NOMO-1 (cell line): Measurements from ENCODE around the gene TMEM259.

Source experiments
- DNase-seq, 2 experiments: peaks; one replicate each; lab custom pipeline; 2025; ENCODE audit not compliant: unreplicated experiment in 2 of 2; lab: John Stamatoyannopoulos, UW

Gene TMEM259

DNA sequence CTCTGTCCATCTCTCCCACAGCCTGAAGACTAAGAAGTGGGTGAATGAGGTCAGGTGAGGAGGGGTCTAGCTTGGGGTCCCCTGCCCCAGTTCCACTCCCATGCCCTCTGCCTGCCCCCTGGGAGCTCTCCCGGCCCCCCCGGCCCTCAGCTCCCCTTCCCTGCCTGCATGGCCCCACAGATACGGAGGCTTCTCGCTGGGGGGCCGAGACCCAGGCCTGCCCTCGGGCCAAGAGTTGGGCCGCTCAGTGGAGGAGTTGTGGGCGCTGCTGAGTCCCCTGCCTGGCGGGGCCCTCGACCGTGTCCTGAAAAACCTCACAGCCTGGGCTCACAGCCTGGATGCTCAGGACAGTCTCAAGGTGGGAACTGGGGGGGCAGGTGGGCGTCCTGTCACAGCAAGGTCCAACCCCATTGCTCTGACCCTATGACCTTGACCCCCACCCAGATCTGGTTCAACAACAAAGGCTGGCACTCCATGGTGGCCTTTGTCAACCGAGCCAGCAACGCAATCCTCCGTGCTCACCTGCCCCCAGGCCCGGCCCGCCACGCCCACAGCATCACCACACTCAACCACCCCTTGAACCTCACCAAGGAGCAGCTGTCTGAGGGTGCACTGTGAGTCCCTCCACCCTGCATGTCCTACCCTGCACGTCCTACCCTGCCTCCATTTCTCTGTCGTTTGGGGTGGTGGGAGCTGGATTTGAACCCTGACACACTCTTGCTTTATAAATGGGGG, 35.1 kb upstream of the TMEM259 start:
- DNase-seq, result no peak

DNA sequence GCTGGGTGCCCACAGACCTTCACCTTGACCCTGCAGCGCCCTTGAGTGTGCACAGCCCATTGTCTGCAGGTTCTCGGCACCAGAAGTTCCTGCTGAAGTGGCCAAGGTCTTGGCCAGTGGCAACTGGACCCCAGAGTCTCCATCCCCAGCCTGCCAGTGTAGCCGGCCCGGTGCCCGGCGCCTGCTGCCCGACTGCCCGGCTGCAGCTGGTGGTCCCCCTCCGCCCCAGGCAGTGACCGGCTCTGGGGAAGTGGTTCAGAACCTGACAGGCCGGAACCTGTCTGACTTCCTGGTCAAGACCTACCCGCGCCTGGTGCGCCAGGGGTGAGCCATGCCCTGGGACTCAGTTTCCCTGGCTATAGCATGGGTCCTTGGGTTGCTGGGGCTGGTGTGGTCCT, 34.1 kb upstream of the TMEM259 start:
- DNase-seq, result no peak

DNA sequence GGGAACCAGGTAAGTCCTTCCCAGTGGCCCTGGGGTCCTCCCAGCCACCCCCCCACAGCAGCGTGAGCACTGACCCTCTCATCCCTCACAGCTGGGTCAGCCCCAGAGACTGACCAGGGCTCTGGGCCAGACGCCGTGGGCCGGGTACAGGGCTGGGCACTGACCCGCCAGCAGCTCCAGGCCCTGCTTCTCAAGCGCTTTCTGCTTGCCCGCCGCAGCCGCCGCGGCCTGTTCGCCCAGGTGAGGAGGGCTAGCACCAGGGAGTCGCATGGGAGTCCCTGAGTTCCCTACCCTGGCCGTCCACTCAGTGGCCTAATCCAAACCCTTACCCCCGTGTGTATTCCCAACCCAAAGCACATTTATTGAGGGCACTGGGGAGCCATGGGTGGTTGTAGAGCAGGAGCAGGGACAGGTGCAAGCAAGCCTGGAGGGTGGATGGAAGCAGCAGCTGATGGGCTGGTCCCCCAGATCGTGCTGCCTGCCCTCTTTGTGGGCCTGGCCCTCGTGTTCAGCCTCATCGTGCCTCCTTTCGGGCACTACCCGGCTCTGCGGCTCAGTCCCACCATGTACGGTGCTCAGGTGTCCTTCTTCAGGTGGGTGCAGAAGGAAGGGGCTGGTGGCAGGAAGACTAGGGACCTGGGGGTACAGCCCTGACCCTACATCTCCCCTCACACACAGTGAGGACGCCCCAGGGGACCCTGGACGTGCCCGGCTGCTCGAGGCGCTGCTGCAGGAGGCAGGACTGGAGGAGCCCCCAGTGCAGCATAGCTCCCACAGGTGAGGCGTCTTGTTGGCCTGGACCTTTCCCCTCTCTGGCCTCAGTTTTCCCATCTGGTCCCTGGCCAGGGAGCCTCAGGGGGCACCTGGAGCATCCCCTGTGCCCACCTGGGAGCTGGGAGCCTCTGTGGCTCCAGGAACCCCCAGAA, 33.4 kb upstream of the TMEM259 start:
- DNase-seq, result no peak

GRCh38 chr19:1053176-1054101, 32.5 kb upstream of the TMEM259 start:
- no peak for DNase-seq

GRCh38 chr19:1052349-1052975, 31.5 kb upstream of the TMEM259 start:
- DNase-seq, result no peak

DNA sequence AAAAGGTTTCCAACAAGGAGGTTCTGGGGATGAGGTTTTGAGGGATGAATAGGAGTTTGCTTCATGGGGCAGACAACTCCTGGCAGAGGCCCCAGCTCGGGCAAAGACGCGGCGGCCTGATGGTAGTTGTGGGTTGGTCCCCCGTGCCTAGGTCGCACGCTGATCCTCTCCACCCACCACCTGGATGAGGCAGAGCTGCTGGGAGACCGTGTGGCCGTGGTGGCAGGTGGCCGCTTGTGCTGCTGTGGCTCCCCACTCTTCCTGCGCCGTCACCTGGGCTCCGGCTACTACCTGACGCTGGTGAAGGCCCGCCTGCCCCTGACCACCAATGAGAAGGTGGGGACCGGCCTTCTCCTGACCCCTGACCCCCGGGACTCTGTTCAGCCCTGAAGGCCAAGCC, 30.9 kb upstream of the TMEM259 start:
- DNase-seq, result no peak

DNA sequence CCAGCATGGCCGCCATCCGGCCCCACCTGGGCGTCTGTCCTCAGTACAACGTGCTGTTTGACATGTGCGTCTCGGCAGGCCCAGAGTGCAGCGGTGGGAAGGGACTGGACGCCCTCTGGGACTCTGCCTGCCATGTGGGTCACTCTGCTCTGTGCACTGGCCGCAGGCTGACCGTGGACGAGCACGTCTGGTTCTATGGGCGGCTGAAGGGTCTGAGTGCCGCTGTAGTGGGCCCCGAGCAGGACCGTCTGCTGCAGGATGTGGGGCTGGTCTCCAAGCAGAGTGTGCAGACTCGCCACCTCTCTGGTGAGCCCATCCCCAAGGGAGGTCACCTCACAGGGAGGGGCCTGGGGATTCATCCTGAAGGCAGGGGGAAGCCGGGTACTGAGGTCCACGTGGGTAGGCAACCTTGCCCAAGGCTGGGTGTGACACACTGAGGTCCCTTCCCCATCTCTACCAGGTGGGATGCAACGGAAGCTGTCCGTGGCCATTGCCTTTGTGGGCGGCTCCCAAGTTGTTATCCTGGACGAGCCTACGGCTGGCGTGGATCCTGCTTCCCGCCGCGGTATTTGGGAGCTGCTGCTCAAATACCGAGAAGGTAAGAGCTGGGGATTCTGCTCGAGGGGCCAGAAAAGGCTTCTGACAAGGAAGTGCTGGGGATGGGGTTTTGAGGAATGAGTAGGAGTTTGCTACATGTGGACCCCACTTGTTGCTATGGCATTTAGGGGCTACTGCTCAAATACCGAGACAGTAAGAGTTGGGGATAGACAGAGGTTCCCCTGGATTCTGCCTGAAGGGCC, 30.3 kb upstream of the TMEM259 start:
- no peak for DNase-seq

DNA sequence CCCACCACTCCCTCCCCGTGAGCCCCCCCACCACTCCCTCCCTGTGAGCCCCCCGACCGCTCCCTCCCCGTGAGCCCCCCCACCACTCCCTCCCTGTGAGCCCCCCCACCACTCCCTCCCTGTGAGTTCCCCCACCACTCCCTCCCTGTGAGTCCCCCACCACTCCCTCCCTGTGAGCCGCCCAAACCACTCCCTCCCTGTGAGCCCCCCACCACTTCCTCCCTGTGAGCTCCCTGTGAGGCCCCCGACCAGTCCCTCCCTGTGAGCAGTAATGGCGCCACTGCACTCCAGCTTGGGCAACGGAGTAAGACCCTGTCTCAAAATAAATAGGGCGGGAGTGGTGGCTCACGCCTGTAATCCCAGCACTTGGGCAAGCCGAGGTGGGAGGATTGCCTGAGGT, 28.9 kb upstream of the TMEM259 start:
- no peak for DNase-seq

- no peak for DNase-seq
Measured at GRCh38 chr19:1049106-1049505, 28.2 kb upstream of the TMEM259 start.

DNA sequence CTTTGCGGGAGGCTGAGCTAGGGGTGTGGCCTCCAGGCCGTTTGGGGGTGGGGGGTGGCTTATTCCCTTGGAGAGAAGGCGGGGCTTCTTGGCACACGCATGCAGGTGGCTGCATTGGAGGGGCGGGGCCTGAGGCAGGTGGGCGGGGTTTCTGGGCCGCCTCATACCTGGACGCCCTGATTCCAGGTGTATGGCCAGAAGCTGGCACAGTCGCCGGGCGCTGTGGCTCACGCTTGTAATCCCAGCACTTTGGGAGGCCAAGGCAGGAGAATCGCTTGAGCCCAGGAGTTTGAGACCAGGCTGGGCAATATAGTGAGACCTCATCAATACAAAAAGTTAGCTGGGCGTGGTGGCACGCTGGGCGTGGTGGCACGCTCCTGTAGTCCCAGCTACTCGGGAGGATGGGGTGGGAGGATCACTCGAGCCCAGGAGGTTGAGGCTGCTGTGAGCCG, 26.8 kb upstream of the TMEM259 start:
- DNase-seq, result no peak

GRCh38 chr19:1046836-1047695, 26.1 kb upstream of the TMEM259 start:
- no peak for DNase-seq

GRCh38 chr19:1046117-1046626, 25.2 kb upstream of the TMEM259 start:
- DNase-seq, result no peak

- DNase-seq, result no peak
Measured at GRCh38 chr19:1045247-1045603, 24.3 kb upstream of the TMEM259 start.

GRCh38 chr19:1042689-1043511, 22.0 kb upstream of the TMEM259 start:
- DNase-seq, result no peak

GRCh38 chr19:1041835-1042685, 21.1 kb upstream of the TMEM259 start:
- no peak for DNase-seq

DNA sequence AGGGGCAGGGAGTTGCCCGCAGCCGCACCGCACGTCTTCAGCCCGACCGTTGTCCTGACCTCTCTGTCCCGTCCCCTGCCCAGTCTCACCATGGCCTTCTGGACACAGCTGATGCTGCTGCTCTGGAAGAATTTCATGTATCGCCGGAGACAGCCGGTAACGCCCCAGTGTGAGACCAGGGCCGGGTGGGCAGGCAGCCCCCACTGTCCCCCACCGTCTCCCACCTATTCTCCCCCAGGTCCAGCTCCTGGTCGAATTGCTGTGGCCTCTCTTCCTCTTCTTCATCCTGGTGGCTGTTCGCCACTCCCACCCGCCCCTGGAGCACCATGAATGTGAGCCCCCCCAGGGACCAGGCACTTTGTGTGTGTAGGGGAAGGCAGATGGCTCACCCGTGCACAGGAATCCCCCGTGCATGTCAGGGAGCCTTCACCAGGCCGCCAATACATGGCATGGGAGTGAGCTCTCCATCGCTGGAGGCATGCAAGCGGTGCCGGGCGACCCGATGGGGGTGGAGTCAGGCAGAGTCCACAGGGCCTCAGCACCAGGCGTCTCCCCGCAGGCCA, 20.4 kb upstream of the TMEM259 start:
- no peak for DNase-seq
